ENCODE results near the gene ARHGEF10L.

Gene ARHGEF10L

DNA sequence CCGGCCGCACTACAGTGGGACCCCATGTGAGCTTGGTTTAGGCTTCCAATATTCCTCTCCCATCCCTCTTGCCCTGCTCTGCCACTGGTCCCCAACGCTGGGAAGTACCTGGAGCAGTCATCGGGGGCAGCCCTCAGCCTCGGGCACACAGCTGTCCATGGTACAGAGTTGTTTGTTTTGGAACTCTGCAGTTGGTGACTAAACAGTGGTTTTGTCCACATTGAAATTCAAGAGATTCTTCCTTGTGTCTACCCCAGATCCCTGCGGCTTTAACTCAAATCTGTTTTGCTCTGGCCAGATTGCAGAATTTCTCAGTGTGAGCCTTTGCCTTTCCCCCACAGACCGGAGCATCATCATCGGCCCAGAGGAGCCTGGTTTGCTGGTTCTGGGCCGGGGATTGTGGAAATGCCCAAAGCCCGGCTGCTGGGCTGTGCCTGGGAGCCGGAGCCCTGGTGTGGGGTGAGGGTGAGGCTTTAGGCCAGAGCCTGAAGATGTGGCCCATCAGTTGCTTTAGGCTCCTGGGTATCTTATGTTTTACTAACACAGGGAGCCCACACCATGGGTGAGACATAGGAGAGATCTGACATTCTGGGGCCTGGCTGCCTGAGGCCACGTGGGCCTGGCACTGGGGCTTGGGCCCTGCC is 93.2 kb downstream of the ARHGEF10L start:
- peak; percentile 10 for DNase-seq (ENCODE audit: low read depth)
- TF ChIP-seq, protein P1, sequence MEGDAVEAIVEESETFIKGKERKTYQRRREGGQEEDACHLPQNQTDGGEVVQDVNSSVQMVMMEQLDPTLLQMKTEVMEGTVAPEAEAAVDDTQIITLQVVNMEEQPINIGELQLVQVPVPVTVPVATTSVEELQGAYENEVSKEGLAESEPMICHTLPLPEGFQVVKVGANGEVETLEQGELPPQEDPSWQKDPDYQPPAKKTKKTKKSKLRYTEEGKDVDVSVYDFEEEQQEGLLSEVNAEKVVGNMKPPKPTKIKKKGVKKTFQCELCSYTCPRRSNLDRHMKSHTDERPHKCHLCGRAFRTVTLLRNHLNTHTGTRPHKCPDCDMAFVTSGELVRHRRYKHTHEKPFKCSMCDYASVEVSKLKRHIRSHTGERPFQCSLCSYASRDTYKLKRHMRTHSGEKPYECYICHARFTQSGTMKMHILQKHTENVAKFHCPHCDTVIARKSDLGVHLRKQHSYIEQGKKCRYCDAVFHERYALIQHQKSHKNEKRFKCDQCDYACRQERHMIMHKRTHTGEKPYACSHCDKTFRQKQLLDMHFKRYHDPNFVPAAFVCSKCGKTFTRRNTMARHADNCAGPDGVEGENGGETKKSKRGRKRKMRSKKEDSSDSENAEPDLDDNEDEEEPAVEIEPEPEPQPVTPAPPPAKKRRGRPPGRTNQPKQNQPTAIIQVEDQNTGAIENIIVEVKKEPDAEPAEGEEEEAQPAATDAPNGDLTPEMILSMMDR (IDR thresholded peaks at IDR 0.05; ENCODE audit: control insufficient read depth, extremely low read depth, insufficient read depth): no peak
- H3K4me3 ChIP-seq (ENCODE audit: low read depth, low read length): no peak overlapping the region

DNA sequence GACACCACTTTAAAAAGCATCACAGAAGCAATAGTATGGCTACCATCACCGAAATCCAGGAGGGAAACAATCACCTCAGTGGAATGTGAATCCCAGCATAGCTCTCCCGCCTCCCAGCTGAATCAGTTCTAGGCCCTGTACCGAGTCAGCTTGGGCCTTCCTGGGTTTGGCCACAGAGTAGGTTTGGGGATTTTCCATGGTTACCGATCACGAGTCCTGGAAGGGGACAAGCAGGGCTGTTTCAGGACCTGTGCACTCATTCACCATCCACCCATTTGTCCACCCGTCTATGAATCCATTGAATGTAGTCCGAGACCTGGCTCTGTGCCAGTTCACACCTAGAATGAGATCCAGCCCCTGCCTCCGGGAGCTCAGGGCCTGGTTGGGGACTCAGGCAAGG is 94.2 kb downstream of the ARHGEF10L start:
- DNase-seq (ENCODE audit: low read depth): no peak

DNA sequence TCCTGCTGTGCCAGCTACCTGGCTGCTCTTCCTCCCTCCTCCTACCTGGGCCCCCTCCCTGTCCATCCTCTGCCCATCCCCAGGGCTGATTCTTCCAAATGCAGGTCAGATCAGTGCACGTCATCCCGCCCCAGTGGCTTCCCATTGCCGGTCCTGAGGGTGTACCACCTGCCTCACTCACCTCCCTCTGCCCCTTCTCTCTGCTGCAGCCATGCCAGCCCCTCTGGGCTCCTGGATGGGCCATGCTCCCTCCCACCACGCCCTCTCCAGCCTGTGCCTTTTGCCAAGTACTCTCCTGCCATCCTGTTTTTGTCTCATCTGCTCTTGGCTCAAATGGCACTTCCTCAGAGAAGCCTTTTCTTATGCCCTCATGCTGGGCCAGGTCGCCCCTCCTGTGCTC is 95.8 kb downstream of the ARHGEF10L start:
- no peak overlapping the region for H3K4me3 ChIP-seq (ENCODE audit: low read depth, low read length)
- DNase-seq (ENCODE audit: low read depth): no peak
- TF ChIP-seq, protein P1 (IDR thresholded peaks at IDR 0.05; ENCODE audit: control insufficient read depth, extremely low read depth, insufficient read depth): no peak

More for the DNA sequence above, 94.2 kb downstream of the ARHGEF10L start:
- no peak overlapping the region for H3K4me3 ChIP-seq (ENCODE audit: low read depth, low read length)
- TF ChIP-seq, protein P1 (IDR thresholded peaks at IDR 0.05; ENCODE audit: control insufficient read depth, extremely low read depth, insufficient read depth): no peak

DNA sequence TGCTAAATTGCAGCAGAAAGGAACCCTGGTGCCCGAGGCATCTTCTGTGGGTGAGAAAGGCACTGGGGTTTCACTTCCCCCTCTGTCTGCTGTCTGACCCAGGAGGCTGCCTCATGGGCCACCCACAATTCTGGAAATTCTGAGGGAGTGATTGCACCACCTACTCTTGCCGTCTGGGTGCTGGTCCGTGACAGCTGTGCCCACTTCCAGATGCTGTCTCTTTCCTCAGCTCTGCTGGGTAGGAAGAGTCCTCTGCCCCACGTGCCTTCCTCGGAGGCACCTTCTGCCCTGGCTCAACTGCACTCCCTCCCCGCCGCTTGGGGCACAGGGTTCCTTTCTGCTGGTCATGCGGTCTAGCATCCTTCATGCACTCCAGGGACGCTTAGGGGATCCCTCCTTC is 96.3 kb downstream of the ARHGEF10L start:
- TF ChIP-seq, protein P1 (IDR thresholded peaks at IDR 0.05; ENCODE audit: control insufficient read depth, extremely low read depth, insufficient read depth): no peak
- DNase-seq (ENCODE audit: low read depth): no peak
- no peak overlapping the region for H3K4me3 ChIP-seq (ENCODE audit: low read depth, low read length)

DNA sequence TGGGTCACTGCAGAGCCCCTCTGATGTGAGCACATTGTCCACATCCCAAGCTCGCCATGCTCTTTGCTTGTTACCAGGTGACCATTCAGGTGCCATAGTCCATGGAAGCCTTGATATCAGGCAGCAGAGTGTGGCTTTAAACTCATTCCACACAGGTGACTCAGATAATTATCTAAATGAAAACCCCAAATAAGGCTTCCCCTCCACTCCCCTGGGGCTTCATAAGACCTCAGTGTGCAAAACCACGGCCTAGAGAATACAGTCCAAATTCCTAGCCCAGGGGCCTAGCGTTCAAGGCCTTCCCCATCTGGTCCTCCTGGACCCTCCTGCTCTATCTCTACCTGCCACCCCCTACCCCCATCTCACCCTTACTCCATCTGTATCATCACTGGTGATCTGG is 97.1 kb downstream of the ARHGEF10L start:
- TF ChIP-seq, protein P1 (IDR thresholded peaks at IDR 0.05; ENCODE audit: control insufficient read depth, extremely low read depth, insufficient read depth): no peak
- H3K4me3 ChIP-seq (ENCODE audit: low read depth, low read length): no peak overlapping the region
- DNase-seq (ENCODE audit: low read depth): no peak

DNA sequence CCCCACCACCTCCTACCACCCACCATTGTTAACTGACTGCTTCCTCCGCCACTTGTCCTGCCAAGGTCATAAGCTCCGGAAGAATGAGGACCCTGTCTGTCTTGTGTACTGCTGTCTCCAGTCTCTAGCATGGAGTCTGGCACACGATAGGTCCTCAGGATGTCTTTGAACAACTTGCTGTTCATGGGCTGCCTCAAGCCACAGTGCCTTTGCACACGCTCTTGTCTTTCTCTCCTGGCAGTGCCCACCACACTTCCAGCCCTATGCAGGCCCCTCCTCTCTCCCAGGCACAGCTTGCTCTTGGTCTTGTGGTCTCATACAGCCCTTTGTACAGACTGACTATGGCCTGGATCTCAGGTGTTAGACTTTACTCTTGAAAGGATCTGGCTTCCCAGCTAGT is 97.6 kb downstream of the ARHGEF10L start:
- TF ChIP-seq, protein P1 (IDR thresholded peaks at IDR 0.05; ENCODE audit: control insufficient read depth, extremely low read depth, insufficient read depth): no peak
- H3K4me3 ChIP-seq (ENCODE audit: low read depth, low read length): no peak overlapping the region
- DNase-seq (ENCODE audit: low read depth): no peak
